SH-SY5Y (cell line): ENCODE results near the gene CHMP6.

Source experiments
- GATA2 ChIP-seq: IDR thresholded peaks from 2 replicates; pipeline ENCODE4 v1.6.1; 2011; ENCODE audit warnings: mild to moderate bottlenecking, low read depth, low read length
- GATA3 ChIP-seq: IDR thresholded peaks from 2 replicates; pipeline ENCODE4 v1.6.1; 2011; ENCODE audit warnings: low read depth, mild to moderate bottlenecking, low read length, moderate library complexity

DNA sequence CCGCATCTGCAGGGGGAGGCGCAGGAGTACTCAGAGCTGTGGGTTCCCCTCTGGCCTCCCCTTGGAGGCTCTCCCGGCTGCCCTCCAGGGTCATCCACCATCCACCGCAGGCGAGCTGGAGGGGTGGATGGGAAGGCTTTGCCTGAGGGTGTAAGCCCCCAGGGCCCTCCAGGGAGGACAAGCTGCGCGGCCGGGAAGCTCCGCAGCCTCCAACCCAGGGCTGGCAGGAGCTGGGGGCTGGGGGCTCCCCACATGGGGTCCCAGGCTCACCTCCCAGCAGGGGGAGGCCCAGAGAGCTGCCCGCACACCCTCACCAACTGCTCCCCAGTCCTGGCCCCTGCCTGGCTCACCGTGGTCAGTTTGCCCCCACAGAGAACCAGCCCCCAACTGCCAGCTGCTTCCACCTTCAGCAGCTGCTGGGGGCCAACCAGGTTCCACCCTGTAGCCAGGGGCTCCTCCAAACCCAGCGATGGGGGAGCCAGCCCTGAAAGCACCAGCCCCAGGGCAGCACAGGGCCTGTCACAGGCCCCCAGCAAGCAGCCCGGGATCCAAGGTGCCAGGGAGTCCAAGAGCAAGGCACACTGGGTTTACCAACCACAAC is 19.8 kb upstream of the CHMP6 start:
- TF ChIP-seq GATA2: no peak
- no peak for TF ChIP-seq GATA3
